GM21717 (cell line): ENCODE data around the gene IL1R1.

Source experiments
- ATAC-seq: cut with Tn5 transposase; IDR thresholded peaks from one replicate; pipeline ENCODE4 v1.9.1; 2021; ENCODE audit warnings: mild to moderate bottlenecking, moderate library complexity; ENCODE audit not compliant: unreplicated experiment

Gene IL1R1

DNA sequence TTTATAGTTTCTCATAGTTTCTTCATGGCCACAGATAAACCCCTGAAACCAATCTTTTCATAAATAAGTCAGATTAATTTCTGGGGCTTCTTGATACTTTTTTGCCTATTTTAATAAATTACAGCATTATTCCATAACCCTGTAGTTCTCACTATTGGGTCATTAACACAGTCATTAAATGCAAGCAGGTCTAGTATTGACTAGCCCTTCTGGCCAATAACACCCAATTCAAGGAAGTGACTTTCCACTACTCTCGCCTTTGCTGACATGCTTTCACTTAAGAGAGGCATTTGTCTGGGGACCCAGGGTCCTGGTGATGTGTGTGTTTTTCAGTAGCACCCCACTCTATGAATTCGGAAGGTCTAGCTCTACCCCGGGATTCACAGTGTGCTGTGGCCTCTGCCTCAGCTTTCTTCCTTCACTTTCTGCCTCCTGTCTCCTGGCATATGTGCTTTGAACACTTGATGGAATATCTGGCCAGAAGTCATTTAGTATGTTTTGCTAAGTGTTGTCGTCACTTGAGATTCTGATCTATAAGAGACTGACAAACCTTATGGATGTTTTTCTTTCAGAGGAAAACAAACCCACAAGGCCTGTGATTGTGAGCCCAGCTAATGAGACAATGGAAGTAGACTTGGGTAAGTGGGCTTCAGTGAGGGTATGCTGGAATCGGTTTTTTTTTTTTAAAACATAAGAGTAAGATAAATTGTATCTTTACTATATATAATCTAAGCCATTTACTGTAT lies 25.7 kb downstream of the IL1R1 start:
- ATAC-seq, result no peak

DNA sequence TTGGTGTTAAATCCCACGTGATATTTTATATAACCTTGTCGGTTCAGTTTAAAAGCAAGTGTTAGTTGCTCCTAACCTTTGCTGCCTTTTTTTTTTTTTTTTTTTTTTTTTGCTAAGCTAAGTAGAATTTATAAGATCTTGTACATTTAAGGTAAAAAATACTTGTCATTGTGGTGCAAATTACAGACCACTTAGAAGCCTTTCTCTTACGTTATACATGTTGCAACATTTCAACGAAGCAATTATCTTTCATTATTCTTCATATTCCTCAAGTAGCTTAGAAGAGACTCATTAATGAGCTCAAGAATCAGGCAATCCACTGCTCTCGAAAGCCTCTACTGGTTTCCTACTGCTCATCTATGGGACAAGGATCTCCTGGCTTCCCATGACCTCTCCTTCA lies 29.4 kb downstream of the IL1R1 start:
- no peak for ATAC-seq

GRCh38 chr2:102172745-102173144 lies 30.2 kb downstream of the IL1R1 start:
- ATAC-seq, result no peak

DNA sequence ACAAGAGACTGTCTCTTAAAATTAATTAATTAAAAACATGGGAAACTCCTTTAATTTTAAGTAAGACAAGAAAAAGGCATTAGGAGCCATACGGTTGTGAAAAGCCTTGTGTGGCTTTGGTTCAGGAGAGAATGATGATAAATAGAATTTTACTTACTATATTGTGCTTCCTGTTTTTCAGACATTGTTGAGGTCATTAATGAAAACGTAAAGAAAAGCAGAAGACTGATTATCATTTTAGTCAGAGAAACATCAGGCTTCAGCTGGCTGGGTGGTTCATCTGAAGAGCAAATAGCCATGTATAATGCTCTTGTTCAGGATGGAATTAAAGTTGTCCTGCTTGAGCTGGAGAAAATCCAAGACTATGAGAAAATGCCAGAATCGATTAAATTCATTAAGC lies 33.6 kb downstream of the IL1R1 start:
- ATAC-seq, result no peak

DNA sequence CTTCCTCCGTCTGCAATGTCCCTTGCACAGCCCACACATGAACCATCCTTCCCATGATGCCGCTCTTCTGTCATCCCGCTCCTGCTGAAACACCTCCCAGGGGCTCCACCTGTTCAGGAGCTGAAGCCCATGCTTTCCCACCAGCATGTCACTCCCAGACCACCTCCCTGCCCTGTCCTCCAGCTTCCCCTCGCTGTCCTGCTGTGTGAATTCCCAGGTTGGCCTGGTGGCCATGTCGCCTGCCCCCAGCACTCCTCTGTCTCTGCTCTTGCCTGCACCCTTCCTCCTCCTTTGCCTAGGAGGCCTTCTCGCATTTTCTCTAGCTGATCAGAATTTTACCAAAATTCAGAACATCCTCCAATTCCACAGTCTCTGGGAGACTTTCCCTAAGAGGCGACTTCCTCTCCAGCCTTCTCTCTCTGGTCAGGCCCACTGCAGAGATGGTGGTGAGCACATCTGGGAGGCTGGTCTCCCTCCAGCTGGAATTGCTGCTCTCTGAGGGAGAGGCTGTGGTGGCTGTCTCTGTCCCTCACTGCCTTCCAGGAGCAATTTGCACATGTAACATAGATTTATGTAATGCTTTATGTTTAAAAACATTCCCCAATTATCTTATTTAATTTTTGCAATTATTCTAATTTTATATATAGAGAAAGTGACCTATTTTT lies 35.4 kb downstream of the IL1R1 start:
- ATAC-seq, result no peak

DNA sequence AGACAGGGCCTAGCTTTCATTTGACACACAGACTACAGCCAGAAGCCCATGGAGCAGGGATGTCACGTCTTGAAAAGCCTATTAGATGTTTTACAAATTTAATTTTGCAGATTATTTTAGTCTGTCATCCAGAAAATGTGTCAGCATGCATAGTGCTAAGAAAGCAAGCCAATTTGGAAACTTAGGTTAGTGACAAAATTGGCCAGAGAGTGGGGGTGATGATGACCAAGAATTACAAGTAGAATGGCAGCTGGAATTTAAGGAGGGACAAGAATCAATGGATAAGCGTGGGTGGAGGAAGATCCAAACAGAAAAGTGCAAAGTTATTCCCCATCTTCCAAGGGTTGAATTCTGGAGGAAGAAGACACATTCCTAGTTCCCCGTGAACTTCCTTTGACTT lies 36.5 kb downstream of the IL1R1 start:
- no peak for ATAC-seq

GRCh38 chr2:102179788-102180686 lies 37.5 kb downstream of the IL1R1 start:
- ATAC-seq, result no peak

- no peak for ATAC-seq
Observed at GRCh38 chr2:102180687-102180999, 38.1 kb downstream of the IL1R1 start.

DNA sequence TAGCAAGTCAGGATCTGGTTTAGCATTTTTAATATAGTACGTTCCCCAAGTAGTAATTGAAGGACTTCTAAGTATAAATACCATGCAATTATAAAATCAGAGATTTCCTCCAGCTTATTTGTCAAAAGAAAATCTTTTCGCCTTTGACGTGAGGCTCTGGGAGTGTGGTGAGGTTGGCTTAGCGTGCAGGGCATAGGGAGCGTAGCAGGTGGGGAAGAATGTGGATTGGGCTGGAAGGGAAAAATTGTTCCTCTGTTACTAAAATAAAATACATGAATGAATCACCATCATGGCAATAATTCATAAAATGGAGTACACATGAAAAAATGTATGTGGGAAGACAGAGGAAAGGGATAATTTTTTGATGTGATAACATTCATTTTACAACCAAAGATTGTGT lies 38.8 kb downstream of the IL1R1 start:
- no peak for ATAC-seq

DNA sequence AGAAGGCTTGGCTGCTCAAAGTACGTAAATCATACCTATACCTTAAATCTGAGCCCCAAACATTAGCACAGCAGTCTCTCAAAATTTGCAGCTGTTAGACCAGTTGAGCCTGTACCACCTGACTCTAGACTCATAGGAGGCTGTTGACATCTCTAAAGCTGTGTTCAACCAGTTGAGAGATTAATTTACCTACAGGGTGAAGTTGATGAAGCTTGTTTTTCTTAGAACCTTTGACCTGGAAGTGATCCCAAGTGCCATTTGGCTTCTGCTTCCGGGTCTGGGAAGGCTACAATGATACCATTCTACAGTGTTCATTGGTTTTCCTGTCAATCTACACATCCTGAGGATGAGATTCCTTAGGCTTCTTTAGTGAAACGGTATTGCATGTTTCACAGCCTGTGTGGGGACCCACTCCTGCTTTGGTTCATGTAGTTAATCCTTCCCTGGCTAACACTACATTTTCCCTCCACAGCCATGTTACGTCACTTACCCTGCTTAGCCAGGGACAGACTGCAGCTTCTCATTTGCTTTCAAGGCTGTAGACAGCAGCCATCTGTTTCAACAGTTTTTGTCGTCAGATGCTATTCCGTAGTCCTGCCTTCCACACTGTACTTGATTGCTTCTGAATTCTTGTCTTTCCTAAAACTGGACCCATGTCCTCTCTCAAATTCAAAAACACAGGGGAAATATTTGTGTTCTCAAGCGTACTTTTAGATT lies 39.5 kb downstream of the IL1R1 start:
- ATAC-seq, result no peak

GRCh38 chr2:102184018-102184417 lies 41.5 kb downstream of the IL1R1 start:
- no peak for ATAC-seq

DNA sequence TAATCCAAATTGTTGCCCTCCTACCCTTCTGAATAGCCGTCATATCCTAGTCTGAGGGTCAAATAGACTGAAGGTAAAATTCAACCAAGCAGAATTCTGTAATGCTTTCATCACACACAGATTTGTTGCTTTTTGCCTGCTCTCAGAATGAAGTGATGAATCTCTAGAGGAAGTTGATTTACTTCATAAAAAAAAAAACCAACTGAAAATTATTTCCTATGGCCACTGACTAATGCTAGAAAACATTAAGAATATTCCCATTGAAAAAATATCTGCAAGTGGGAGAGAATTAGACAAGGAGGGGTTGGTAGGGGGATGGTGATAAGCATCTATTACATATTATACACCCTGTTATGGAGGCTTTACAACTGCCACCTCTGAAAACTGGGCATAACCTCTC lies 42.0 kb downstream of the IL1R1 start:
- no peak for ATAC-seq

GRCh38 chr2:102185347-102185746 lies 42.8 kb downstream of the IL1R1 start:
- no peak for ATAC-seq

GRCh38 chr2:102186791-102187495 lies 44.4 kb downstream of the IL1R1 start, which contains the start of gene IL1RL2:
Gene IL1RL2 (plus strand): TSS chr2:102187023. CDS start chr2:102187868, 845 bp downstream.
- no peak for ATAC-seq

- no peak for ATAC-seq
Observed at GRCh38 chr2:102187496-102188150, 45.1 kb downstream of the IL1R1 start.

DNA sequence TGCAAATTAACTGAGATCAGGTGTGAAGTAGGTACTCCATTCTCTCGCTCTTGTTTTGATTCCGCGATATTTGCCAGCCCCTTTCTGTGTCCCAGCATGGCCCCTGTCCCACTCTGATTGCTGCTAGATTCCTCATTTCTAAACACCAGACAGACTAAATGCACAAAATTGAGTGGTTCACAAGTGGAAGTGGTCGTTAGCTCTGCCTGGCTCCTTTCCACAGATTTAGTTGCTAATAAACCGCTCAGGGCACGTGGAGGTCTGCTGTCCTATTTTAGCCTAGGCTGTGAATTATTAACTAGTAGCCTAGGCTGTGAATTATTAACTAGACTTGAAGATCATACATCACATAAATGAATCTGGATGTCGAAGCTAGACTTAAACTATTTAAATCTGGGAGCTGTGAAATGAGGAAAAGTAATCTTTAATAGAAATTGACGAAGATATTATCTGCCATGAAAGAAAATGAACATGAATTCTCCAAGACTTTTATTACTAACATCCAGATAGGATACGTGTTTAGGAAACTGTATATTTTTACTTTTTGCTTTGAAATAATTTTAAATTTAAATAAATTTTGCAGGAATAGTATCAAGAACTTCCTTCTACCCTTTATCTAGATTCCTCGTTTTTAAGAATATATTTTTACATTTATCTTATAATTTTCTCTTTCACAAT lies 48.0 kb downstream of the IL1R1 start:
- no peak for ATAC-seq

DNA sequence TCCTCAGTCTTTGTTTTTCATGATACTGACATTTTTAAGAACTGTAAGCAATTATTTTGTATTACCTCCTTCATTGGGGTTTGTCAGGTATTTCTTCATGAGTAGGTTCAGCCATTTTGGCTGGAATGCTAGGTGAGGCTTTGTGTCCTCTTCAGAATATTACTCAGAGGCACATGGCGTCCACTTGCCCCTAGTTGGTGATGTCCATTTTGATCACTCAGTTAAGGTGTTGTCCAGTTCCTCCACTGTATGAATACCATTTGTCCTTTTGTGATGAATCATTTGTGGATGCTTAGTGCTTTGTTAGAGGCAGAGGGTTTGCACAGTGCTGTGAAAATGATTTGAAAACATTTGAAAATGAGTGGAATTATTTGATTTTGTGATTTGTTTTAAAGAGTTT lies 49.0 kb downstream of the IL1R1 start:
- no peak for ATAC-seq

DNA sequence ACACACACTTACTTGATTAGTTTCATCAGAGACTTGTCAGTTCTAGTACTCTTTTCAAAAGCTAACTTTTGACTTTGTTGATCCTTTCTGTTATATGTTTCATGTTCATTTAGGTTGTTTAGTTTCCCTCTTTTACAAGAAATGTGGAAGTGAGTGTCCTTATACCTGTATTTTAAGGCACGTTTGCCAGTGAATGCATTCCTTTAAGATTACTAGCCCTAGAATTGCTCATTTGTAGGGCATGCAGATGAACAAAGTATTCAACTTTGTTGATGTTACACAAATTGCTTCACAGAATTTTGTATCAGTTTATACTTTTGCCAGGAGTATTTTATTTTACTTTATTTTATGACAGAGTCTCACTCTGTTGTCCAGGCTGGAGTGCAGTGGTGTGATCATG lies 50.5 kb downstream of the IL1R1 start:
- ATAC-seq, result no peak

GRCh38 chr2:102194609-102195268 lies 52.2 kb downstream of the IL1R1 start:
- ATAC-seq, result no peak
